GM12878 (cell line): Measurements from ENCODE around the gene SOX5.

Experiments used
- CTCF ChIP-seq, 3 experiments: IDR thresholded peaks in 2 of 3; conservative IDR thresholded peaks in 1 of 3; 2 replicates each; pipeline ENCODE4 v1.5.1; 2011; ENCODE audit warnings: low read depth in 3 of 3, low read length in 3 of 3, mild to moderate bottlenecking in 3 of 3, control low read depth in 2 of 3, moderate library complexity in 2 of 3, inconsistent platforms in 1 of 3, mixed read lengths in 1 of 3; ENCODE audit not compliant: control insufficient read depth in 2 of 3, insufficient read depth in 1 of 3; ENCODE audit errors: extremely low read depth in 1 of 3
- EP300 ChIP-seq, 2 experiments: fragments of 150-350 bp in 1 of 2; IDR thresholded peaks; 2 replicates each; pipeline ENCODE4 v1.6.1; 2011 to 2012; ENCODE audit warnings: low read depth in 2 of 2, low read length in 2 of 2, borderline replicate concordance in 1 of 2, improper control_type of control experiment in 1 of 2, inconsistent platforms in 1 of 2; ENCODE audit not compliant: control insufficient read depth in 1 of 2
- POLR2A ChIP-seq: IDR thresholded peaks from 2 replicates; pipeline ENCODE4 v1.6.1; 2011; ENCODE audit warnings: low read depth, mild to moderate bottlenecking, low read length
- POLR2AphosphoS5 ChIP-seq: IDR thresholded peaks from 2 replicates; pipeline ENCODE4 v1.6.1; 2011; ENCODE audit warnings: mild to moderate bottlenecking, low read length, inconsistent platforms
- RAD21 ChIP-seq: IDR thresholded peaks from 2 replicates; pipeline ENCODE4 v1.6.1; 2011; ENCODE audit warnings: mild to moderate bottlenecking, low read depth, low read length, moderate library complexity; ENCODE audit not compliant: insufficient read depth
- SMC3 ChIP-seq: IDR thresholded peaks from 2 replicates; pipeline ENCODE4 v1.6.1; 2011; ENCODE audit warnings: low read length, improper control_type of control experiment, borderline replicate concordance
- STAT3 ChIP-seq: IDR thresholded peaks from 2 replicates; pipeline ENCODE4 v1.6.1; 2011; ENCODE audit warnings: low read depth, low read length, improper control_type of control experiment
- ZBTB4 ChIP-seq: fragments of 450-650 bp; formaldehyde crosslinking; IDR thresholded peaks from 2 replicates; pipeline ENCODE4 v1.4.0; 2022; ENCODE audit warnings: mild to moderate bottlenecking, moderate library complexity

GRCh38 chr12:23504043-23504442 lies 445.4 kb downstream of the SOX5 start:
- TF ChIP-seq CTCF (IDR thresholded peaks at IDR 0.05 in 2 of 3, conservative IDR thresholded peaks at IDR 0.05 in 1 of 3; ENCODE audit: control insufficient read depth in 2 of 3, extremely low read depth in 1 of 3, insufficient read depth in 1 of 3, low read depth in 3 of 3, low read length in 3 of 3) (no peak), EP300 (IDR thresholded peaks at IDR 0.05; ENCODE audit: borderline replicate concordance in 1 of 2, control insufficient read depth in 1 of 2, low read depth in 2 of 2, low read length in 2 of 2) (no peak), STAT3 (no peak), ZBTB4 (CRISPR knock-in tag) (no peak), POLR2A (no peak), SMC3 (no peak), RAD21 (no peak), POLR2AphosphoS5 (no peak)
